K562 (cell line): ENCODE results near the gene EPN3. TPM values are rescaled to one million over a fixed set of nuclear protein-coding genes. Genes with fewer than 3 reads are reported as not detected.

Source experiments
- CXXC5 ChIP-seq: fragments of 250-450 bp; sonication (Bioruptor Pico); IDR thresholded peaks from 2 replicates; pipeline ENCODE4 v1.8.0; 2022; ENCODE audit warnings: inconsistent platforms, mild to moderate bottlenecking, moderate library complexity
- L3MBTL2 ChIP-seq: fragments of 450-650 bp; IDR thresholded peaks from 2 replicates; pipeline ENCODE4 v1.6.1; 2016; ENCODE audit warnings: mild to moderate bottlenecking, moderate library complexity
- NEUROD1 ChIP-seq: fragments of 150-350 bp; IDR thresholded peaks from 2 replicates; pipeline ENCODE4 v1.6.1; 2014; ENCODE audit warnings: borderline replicate concordance, low read length, low read depth; ENCODE audit not compliant: partially characterized antibody
- PRPF4 ChIP-seq: fragments of 200-400 bp; formaldehyde crosslinking; IDR thresholded peaks from one replicate; pipeline ENCODE4 v1.6.1; 2017; ENCODE audit warnings: low read length, low read depth, mild to moderate bottlenecking; ENCODE audit not compliant: insufficient read depth, poor library complexity, severe bottlenecking
- SETDB1 ChIP-seq: IDR thresholded peaks from one replicate; pipeline ENCODE4 v1.6.1; 2012; ENCODE audit warnings: low read length, control low read depth, inconsistent platforms
- TAF7 ChIP-seq: fragments of 450-650 bp; IDR thresholded peaks from 2 replicates; pipeline ENCODE4 v1.6.1; 2016; ENCODE audit warnings: missing genetic modification characterization, missing compliant biosample characterization
- YY1 ChIP-seq, 3 experiments: IDR thresholded peaks; 2 replicates each; pipeline ENCODE4 v1.6.1; 2011; ENCODE audit warnings: low read length in 2 of 3, mild to moderate bottlenecking in 2 of 3, moderate library complexity in 2 of 3, borderline replicate concordance in 1 of 3, control low read depth in 1 of 3, low read depth in 1 of 3; ENCODE audit not compliant: insufficient read depth in 3 of 3, insufficient replicate concordance in 2 of 3, control insufficient read depth in 1 of 3, insufficient read length in 1 of 3; ENCODE audit errors: extremely low read depth in 1 of 3
- ZNF668 ChIP-seq: fragments of 250-450 bp; sonication (Bioruptor Pico); IDR thresholded peaks from 2 replicates; pipeline ENCODE4 v1.8.0; 2022; ENCODE audit warnings: mild to moderate bottlenecking, inconsistent platforms
- polyA plus RNA-seq, 8 experiments: library from polyadenylated mRNA; depleted of rRNA in 4 of 8; stranded (reverse) in 5 of 8; unstranded in 3 of 8; fragments of >200 nt; fragmentation: Nextera tagmentation in 2 of 8; fragmentation: Illumina TruSeq in 1 of 8; extraction: Ambion mirVana in 2 of 8; extraction: Trizol in 1 of 8; gene quantifications; 2 replicates each; pipeline versions ENCODE4 v1.2.1 to v1.2.3, GENCODE V29; 2011 to 2014; ENCODE audit warnings: inconsistent platforms in 1 of 8, missing spikeins in 1 of 8
- total RNA-seq, 7 experiments: library from RNA; depleted of rRNA in 6 of 7; stranded (reverse); fragments of >200 nt in 6 of 7; fragmentation: Illumina TruSeq in 2 of 7; extraction: Trizol in 2 of 7; gene quantifications; 2 replicates each; pipeline versions ENCODE4 v1.2.1 to v1.2.3, GENCODE V29; 2011 to 2021; ENCODE audit warnings: low replicate concordance in 1 of 7
- TF ChIP-seq, protein P1 (sequence below): fragments of 200-800 bp; sonication (Bioruptor generic); IDR thresholded peaks from 2 replicates; pipeline ENCODE4 v1.6.1; 2016; ENCODE audit warnings: missing genetic modification characterization, missing compliant biosample characterization

Gene EPN3
- total and polyA plus RNA-seq, 9 of the 15 experiments (the other 6 are each of a cell fraction or from before 2014, with no cell fraction given) = 0.16 TPM; not detected in 8

DNA sequence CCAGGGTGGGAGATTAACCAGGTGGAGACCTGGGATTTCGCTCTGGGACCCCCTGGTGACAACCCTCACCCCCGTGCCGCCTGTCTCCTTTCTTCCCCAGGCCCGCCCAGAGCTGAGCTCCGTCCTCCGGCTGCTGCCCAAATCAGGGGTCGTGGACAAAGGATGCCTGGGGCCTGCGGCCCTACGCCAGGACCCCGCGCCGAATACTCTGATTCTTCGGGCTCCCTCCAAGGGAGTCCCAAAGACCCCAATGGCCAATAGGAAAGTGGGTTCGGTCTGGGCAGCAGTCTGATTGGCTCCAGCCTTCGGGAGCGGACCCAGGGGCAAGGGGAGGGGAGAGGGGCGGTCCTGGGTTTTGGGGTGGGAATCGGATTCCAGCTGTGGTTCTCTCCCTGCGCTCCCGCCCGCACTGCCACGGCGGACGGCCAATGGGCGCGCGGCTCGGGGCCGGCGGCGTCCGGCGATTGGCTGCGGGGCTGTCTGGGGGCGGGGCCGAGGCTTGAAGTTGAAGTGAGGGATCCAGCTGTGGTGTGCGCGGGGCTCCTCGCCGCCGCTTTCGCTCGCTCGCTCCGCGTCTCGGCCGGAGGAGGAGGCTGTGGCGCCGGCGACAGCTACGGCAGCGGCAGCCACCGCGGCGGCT is 27.8 kb downstream of the EPN3 start, which contains the start of gene CACNA1G (continued):
- no peak for TF ChIP-seq YY1 (IDR thresholded peaks at IDR 0.05; ENCODE audit: borderline replicate concordance in 1 of 3, control insufficient read depth in 1 of 3, extremely low read depth in 1 of 3, insufficient read depth in 3 of 3, insufficient read length in 1 of 3, insufficient replicate concordance in 2 of 3, low read depth in 1 of 3, low read length in 2 of 3)
- TF ChIP-seq TAF7 (tag) = no peak
- no peak for TF ChIP-seq SETDB1
- TF ChIP-seq, protein P1, sequence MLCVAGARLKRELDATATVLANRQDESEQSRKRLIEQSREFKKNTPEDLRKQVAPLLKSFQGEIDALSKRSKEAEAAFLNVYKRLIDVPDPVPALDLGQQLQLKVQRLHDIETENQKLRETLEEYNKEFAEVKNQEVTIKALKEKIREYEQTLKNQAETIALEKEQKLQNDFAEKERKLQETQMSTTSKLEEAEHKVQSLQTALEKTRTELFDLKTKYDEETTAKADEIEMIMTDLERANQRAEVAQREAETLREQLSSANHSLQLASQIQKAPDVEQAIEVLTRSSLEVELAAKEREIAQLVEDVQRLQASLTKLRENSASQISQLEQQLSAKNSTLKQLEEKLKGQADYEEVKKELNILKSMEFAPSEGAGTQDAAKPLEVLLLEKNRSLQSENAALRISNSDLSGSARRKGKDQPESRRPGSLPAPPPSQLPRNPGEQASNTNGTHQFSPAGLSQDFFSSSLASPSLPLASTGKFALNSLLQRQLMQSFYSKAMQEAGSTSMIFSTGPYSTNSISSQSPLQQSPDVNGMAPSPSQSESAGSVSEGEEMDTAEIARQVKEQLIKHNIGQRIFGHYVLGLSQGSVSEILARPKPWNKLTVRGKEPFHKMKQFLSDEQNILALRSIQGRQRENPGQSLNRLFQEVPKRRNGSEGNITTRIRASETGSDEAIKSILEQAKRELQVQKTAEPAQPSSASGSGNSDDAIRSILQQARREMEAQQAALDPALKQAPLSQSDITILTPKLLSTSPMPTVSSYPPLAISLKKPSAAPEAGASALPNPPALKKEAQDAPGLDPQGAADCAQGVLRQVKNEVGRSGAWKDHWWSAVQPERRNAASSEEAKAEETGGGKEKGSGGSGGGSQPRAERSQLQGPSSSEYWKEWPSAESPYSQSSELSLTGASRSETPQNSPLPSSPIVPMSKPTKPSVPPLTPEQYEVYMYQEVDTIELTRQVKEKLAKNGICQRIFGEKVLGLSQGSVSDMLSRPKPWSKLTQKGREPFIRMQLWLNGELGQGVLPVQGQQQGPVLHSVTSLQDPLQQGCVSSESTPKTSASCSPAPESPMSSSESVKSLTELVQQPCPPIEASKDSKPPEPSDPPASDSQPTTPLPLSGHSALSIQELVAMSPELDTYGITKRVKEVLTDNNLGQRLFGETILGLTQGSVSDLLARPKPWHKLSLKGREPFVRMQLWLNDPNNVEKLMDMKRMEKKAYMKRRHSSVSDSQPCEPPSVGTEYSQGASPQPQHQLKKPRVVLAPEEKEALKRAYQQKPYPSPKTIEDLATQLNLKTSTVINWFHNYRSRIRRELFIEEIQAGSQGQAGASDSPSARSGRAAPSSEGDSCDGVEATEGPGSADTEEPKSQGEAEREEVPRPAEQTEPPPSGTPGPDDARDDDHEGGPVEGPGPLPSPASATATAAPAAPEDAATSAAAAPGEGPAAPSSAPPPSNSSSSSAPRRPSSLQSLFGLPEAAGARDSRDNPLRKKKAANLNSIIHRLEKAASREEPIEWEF (CRISPR knock-in tag) = no peak
- no peak for TF ChIP-seq ZNF668
- no peak for TF ChIP-seq PRPF4
- TF ChIP-seq CXXC5 (CRISPR knock-in tag) = peak; percentile 48
- TF ChIP-seq NEUROD1 = peak; percentile 76
- TF ChIP-seq L3MBTL2 = peak; percentile 36
